GM12891 (cell line): ENCODE data around the gene MED26.
"Not testable (repeated sequence)": the region's sequence is repeated elsewhere in the genome, so short reads cannot be mapped to it uniquely, and the experiment has no call there.

Experiments used
- DNase-seq: peaks from one replicate; pipeline ENCODE4 v3.0.0; 2011; ENCODE audit warnings: low spot score; ENCODE audit not compliant: insufficient read length
- FAIRE-seq: peaks from 2 replicates; lab custom pipeline; 2011; peaks lifted over from hg19 to GRCh38; lab: Jason Lieb, UNC
- PAX5 ChIP-seq: IDR thresholded peaks from 2 replicates; pipeline ENCODE4 v1.6.1; 2011; ENCODE audit warnings: low read length, moderate library complexity, mild to moderate bottlenecking; ENCODE audit not compliant: insufficient read depth, severe bottlenecking
- POLR2A ChIP-seq: IDR thresholded peaks from 2 replicates; pipeline ENCODE4 v1.6.1; 2011; ENCODE audit warnings: low read depth, low read length, control low read depth
- POLR2AphosphoS5 ChIP-seq: IDR thresholded peaks from 2 replicates; pipeline ENCODE4 v1.6.1; 2011; ENCODE audit warnings: low read depth, low read length, control low read depth
- POU2F2 ChIP-seq: IDR thresholded peaks from 2 replicates; pipeline ENCODE4 v1.6.1; 2011; ENCODE audit warnings: low read depth, mild to moderate bottlenecking, control low read depth, low read length, moderate library complexity
- SPI1 ChIP-seq: IDR thresholded peaks from 2 replicates; pipeline ENCODE4 v1.6.1; 2011; ENCODE audit warnings: low read depth, low read length, control low read depth
- TAF1 ChIP-seq: IDR thresholded peaks from 2 replicates; pipeline ENCODE4 v1.6.1; 2011; ENCODE audit warnings: low read depth, low read length, control low read depth

MED26 gene

GRCh38 chr19:16661480-16662034, 33.6 kb upstream of the MED26 start:
- FAIRE-seq (peak; percentile 70), DNase-seq (no peak)
- TF ChIP-seq TAF1 (no peak), POU2F2 (0 out of 2 replicates have a peak, but pooled peaks have one; percentile 7), POLR2AphosphoS5 (0 out of 2 replicates have a peak, but pooled peaks have one; percentile 23), PAX5 (no peak), SPI1 (no peak), POLR2A (no peak)

DNA sequence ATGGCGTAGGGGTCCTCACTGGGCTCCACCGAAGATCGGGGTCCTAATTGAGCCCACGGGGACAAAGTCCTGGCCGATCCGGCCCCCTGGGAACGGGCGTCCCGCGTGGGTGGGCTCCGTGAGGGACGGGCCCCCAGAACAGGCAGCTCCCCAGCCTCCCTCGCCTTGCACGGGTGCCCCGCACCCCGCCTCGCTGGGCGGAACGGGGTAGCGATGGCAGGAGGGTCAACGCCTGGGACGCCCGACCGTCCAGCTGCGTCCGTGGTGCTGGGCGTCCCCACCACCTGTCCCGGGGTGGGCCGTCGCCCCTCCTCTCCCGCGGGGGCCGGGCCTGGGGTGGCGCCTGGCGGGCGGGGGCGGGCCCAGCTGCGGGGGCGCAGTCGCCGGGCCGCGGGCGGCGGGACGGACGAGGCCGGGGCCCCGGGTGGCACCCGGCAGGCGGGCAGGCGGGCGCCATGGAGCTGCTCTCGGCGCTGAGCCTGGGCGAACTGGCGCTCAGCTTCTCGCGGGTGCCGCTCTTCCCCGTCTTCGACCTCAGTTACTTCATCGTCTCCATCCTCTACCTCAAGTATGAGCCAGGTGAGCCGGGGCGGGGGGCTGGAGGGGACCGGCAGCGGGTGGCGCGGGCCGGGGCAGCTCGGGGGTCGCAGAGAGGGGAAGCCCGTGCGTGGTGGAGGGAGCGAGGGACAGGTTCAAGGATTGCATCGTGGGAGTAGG, 32.9 kb upstream of the MED26 start, which contains the start of gene TMEM38A:
Gene TMEM38A, plus strand, starts transcription at position 377 of the 717 bp plus-strand sequence. Its CDS starts 79 bp downstream, at position 456.
- DNase-seq, result peak; percentile 32
- FAIRE-seq, result peak; percentile 72
- TF ChIP-seq POLR2A (0 out of 2 replicates have a peak, but pooled peaks have one; percentile 47), SPI1 (no peak), POLR2AphosphoS5 (0 out of 2 replicates have a peak, but pooled peaks have one; percentile 26)

DNA sequence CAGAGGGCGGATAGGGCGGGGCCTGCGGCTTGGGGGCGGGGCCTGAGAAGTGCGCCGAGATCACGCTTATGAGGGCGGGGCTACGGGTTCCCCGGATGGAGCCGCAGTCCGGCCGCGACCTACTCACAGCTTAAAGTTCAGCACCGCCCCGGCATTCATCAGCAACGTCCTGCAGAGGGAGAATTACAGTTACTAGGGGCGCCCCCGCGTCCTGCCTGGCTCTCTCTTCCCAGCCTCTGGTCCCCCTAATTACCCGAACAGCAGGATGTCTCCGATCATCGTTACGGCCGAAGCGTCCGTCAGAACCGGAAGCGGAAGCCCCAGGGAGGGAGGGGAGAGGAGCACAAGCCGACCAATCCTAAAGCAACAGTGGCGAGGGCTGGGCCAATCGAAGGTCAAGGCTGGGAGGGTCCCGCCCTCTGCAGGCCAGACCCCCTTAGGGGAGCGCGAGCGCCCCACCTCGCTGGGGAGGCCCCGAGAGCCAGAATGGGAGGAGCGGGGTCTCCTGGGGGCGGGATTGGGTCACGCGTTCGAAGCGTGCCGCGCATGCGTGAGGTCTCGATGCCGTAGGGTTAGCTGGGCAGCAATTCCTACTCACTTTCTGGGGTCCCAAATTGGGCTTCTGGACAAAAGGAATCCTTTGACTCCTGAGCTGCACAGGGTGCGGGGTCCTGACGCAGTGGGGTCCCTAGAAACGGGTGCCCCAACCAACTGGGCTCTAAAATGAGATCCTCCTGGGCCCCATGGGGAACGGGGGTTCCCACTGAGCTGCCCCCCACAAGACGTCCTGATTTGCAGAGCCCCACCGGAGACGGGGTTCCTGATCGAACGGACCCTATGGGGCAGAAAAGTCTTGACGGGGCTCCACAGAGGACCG, 32.1 kb upstream of the MED26 start, which contains the start of gene SMIM7:
Gene SMIM7, minus strand, starts transcription at position 313 of the 877 bp plus-strand sequence. Its CDS starts 34 bp downstream, at position 279.
- peak; percentile 96 for FAIRE-seq

DNA sequence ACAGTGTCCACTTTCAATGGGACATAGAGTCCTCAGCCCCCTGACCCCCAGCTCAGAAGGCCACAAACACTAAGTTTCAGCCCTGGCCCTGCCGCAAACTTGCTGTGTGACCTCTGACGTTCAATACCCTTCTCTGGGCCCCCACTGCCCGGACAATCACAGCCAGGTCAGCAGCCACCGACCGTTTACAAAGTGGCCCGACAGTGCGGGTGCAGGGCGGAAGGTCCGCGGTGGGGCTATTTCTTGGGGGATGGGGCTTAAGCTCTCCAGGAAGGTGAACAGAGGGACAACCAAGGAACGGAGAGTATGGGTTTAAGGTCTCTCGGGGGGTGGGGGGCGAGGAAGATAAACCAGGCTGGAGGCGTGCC, 31.4 kb upstream of the MED26 start:
- no peak for TF ChIP-seq SPI1
- no peak for TF ChIP-seq PAX5
- TF ChIP-seq TAF1, result no peak
- TF ChIP-seq POLR2AphosphoS5, result no peak
- no peak for TF ChIP-seq POU2F2
- TF ChIP-seq POLR2A, result no peak
- no peak for FAIRE-seq
- DNase-seq, result no peak

More for the DNA sequence above, 32.1 kb upstream of the MED26 start, which contains the start of gene SMIM7:
- TF ChIP-seq SPI1 (peak; percentile 21; the same call in 1 of the 2 replicates), POU2F2 (peak; percentile 72; the same call in 1 of the 2 replicates), PAX5 (no peak), POLR2AphosphoS5 (peak; percentile 91), POLR2A (peak; percentile 92), TAF1 (peak; percentile 81)
- peak; percentile 93 for DNase-seq

- FAIRE-seq, result no peak
- DNase-seq, result no peak
- TF ChIP-seq PAX5 (no peak), TAF1 (no peak), POLR2AphosphoS5 (no peak), SPI1 (no peak), POU2F2 (no peak), POLR2A (no peak)
These were observed 29.4 kb upstream of the MED26 start for GRCh38 chr19:16657384-16657783.

DNA sequence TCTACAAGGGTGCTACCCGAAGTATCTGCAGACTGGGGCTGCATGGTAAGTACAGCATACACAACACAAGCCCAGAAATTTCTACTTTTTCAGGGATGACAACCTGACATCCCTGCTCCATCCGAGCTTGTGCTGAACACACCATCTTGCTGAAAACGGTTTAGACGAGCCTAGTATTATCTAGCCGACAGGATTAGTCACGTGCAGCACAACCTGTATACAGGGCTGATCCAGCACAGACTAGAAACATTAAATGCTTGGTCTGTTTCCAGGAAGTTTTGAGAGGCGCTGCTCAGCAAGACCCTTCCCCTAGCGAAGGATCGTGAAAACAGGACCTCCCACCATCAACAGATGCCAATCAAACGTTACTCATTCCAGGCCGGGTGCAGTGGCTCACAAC, 27.7 kb upstream of the MED26 start:
- DNase-seq (no peak), FAIRE-seq (no peak)
- TF ChIP-seq POLR2AphosphoS5 (no peak), POU2F2 (no peak)

GRCh38 chr19:16654627-16655026, 26.6 kb upstream of the MED26 start:
- DNase-seq (no peak), FAIRE-seq (no peak)
- TF ChIP-seq SPI1, result no peak
- TF ChIP-seq TAF1, result no peak
- TF ChIP-seq POLR2AphosphoS5, result no peak
- no peak for TF ChIP-seq PAX5
- no peak for TF ChIP-seq POLR2A
- TF ChIP-seq POU2F2, result no peak

DNA sequence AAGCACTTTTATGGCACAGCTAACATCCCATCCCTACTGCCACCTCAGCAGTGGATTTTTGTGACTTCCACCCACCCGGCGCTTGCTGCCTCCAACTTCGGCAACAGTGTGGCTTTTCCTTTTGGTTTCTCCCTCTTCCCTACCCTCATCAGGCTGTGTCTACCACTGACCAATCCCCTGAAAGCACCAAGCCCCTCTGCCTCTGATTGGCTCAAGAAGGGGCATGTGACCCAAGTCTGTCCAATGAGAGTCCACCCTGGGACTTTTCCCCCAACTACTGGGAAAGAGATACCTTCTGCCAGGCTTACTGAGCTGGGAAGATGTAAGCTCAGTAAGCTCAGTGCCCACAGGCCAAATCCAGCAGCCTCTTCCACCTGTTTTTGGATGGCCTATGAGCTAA, 26.1 kb upstream of the MED26 start:
- DNase-seq (no peak), FAIRE-seq (no peak)
- TF ChIP-seq PAX5, result no peak
- peak; percentile 19; the same call in 1 of the 2 replicates for TF ChIP-seq POLR2AphosphoS5

GRCh38 chr19:16652854-16653253, 24.9 kb upstream of the MED26 start:
- DNase-seq (no peak), FAIRE-seq (no peak)
- TF ChIP-seq TAF1 (no peak), POLR2A (no peak), POLR2AphosphoS5 (no peak), POU2F2 (no peak), SPI1 (no peak), PAX5 (no peak)

DNA sequence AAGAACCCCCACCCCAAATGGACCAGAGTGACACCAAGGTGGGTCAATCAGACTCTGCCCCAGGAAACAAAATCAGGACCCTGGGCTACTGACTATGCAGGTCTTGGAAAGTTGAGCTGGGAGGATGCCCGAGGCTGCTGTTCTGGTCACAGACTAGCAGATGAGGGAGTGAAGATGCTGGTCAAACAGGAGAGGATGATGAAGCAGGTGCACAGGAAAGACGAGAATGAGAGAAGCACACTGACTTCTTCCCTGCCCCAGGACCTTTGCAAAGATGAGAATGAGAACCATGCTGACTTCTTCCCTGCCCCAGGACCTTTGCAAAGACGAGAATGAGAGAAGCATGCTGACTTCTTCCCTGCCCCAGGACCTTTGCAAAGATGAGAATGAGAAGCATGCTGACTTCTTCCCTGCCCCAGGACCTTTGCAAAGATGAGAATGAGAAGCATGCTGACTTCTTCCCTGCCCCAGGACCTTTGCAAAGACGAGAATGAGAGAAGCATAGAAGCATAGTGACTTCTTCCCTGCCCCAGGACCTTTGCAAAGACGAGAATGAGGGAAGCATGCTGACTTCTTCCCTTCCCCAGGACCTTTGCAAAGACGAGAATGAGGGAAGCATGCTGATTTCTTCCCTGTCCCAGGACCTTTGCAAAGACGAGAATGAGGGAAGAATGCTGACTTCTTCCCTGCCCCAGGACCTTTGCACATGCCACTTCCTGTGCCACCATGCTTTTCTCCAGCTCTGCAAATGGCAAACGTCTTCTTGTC, 23.6 kb upstream of the MED26 start:
- FAIRE-seq, result not testable (repeated sequence)

More for the DNA sequence above, 23.6 kb upstream of the MED26 start:
- DNase-seq, result not testable (repeated sequence)
